GM21825 (cell line): Measurements from ENCODE around the gene RO60.

Experiments used
- ATAC-seq: cut with Tn5 transposase; IDR thresholded peaks from one replicate; pipeline ENCODE4 v1.9.1; 2021; ENCODE audit warnings: mild to moderate bottlenecking, moderate library complexity; ENCODE audit not compliant: unreplicated experiment

The RO60 gene

DNA sequence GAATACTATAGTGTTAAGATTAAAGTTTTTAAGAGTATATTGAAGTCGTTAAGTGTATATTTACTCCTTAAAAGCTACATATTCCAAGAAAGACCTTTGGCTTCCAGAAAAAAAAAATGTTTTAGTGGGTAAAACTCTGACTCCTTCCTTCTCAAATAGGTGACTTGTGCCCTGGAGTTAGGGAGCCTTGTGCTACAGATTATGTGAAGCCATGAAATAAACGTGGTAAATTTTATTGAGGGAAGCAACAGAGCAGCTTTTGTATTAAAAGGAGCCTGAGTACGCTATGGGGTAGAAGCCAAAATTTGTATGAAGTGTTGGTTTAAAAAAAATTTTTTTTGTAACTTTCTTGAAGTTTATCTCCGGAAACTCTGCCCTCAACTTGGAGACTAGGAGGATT lies 994 bp downstream of the RO60 start:
- no peak for ATAC-seq

DNA sequence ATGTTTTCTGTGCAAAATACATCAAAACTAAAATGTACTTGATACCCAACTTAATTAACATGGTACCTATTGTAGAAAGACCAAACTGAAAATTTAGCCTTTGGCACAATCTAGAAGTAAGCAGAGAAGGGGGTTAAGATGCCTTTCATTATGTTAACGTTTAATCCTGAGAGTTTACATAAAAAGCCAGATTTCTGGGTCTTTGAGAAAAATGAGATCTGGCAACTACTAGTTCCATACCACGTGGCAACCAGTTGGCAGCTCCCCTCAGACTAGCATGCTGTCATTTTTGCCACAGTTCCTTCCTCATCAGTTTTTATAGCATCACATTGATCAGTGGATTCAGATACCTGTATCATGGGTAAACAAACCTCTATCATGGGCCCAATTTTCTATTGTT lies 1.5 kb downstream of the RO60 start:
- ATAC-seq: no peak

DNA sequence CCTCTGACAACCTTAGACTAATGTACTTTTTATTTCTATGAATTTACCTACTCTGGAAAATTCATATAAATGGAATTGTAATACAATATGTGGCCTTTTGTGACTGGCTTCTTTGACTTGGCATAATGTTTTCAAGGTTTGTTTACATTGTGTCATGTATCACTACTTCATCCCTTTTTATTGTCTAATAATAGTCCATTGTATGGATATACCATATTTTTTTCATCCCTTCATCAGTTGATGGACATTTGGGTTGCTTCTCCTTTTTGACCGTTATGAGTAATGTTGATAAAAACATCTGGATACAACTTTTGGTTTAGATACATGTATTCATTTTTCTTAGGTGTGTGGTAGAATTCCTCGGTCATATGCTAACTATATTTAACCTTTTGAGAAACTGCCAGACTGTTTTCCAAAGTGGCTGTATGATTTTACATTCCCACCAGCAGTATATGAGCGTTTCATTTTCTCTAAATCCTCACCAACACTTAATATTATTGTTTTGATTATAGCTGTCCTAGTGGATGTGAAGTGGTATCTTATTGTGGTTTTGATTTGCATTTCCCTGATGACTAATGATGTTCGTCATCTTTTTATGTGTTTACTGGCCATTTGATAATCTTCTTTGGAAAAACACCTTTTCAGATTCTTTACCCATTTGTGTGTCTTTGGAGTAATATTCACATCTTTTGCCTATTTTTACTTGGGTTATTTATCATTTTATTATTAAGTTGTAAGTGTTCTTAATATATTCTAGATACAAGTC lies 3.5 kb downstream of the RO60 start:
- no peak for ATAC-seq

DNA sequence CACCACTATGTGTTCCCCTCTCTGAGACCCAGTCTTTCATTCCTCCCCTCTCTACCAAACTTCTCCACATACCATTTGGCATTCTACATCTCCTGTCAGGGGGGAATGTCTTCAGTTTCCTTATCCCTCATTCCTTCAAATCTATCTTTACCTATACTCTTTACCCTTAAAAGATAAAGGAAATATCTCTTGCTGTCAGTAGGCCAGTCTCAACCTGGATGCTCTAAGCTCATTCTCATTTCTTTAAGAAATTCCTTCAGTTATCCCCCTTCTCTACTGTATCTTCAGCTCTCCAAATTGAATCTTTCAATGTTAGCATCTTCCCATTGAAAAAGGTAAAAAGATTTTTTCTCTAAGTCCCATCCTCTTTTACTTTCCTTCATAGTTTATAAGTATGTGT lies 6.5 kb downstream of the RO60 start:
- no peak for ATAC-seq

DNA sequence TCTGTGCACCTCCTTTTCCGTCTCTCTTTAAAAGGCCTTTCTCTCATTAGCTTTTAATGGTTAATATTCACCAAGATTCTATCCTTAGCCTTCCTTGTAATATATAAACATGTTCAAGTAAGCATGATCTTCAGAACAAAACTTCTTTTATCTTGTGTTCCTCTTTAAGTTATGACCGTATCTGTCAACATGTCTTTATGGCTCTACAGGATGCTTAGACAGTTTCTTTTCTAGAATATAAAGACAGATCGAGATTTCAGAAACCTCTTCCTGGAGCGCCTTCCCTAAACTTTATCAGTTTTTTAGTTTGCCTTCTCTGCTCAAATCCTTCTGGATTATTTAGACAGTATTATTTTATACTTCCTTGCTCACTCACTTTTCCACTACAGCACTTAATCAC lies 7.2 kb downstream of the RO60 start:
- ATAC-seq: no peak

DNA sequence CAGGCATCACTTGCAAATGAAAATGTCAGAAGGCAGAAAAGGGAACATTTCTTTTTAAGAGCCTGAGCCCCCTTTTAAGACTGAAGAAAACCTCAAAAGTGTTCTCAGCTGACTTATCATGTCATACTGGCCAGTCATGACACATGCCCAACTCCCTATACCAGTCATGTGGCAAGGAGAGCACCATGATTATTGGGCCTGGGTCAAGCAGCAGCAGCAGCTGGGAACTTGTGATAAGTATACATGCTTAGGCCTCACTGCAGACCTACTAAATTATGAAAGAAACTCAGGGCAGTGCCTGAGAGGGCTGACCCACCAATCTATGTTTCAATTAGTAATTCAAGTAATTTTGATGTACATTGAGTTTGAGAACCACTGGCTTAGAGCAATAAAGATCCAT lies 8.6 kb downstream of the RO60 start:
- ATAC-seq: no peak

DNA sequence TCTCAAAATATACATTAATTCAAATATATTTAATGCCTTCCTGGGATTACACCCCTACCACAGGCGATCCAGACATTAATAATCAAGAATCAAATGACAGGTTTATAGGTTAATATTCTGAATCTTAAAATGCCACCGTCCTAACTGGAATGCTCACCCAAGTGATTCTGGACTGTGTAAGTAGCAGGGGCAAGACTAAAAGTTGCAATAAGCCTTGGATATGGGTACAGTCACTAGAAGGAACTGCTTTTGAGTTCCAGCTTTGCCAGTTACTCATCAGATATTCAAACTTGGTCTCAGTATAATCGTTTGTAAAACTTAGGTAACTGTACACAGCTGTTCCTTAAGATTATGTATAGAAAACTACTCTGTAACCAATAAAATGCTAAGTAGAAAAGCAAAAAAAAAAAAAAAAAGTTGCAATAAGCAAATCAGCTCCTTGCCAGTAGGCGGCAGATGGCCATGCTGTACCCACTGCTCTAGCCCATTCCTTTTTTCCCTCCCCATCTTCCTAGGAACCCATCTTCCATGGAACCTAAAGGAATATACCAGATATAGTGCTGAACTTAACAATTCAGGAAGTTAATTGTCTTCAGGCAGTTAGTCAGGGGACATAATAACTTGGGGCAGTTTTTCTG lies 10.5 kb downstream of the RO60 start:
- no peak for ATAC-seq

DNA sequence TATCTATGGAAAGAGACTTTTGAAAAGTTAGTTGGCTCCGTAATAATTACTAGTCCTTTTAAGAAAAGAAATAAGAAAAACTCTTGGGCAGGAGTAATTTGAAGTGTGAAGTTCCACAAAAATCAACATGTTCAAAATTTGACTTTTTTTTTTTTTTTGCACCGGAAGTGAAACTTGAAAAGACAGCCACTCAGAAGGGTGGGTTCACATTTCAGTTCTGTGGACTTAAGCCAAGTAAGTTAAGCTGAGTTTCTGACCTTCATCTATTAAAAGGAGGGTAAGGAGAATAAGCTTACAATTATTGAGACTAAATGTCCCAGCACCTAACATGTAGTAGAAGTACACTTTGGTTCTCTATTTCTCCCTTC lies 11.0 kb downstream of the RO60 start:
- ATAC-seq: peak; percentile 38

DNA sequence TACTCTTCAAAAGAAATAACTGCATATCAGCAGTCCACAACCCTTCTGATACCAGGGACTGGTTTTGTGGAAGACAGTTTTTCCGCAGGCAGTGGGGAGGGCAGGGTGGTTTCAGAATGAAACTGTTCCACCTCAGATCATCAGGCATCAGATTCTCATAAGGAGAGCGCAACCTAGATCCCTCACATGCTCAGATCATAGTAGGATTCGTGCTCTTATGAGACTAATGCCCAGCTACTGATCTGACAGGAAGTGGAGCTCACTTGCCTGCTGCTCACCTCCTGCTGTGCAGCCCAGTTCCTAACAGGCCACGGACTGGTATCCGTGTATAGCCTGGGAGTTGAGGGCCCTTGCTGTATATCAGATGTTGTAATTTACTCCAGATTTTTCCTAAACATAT lies 11.5 kb downstream of the RO60 start:
- ATAC-seq: peak; percentile 51

DNA sequence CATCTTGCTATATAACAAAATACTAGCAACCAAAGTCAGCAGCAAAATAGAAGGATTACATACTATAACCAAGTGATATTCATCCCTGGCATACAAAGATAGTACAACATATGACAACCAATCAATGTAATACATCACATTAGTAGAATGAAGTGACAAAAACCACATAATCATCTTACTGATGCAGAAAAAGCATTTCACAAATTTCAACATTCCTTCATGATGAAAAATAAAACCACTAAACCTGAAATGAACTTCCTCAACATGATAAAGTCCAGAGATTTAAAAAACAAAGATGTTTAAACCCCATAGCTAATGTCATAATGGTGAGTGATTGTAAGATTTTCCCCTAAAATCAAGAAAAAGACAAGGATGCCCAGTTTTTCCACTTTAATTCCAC lies 18.6 kb downstream of the RO60 start:
- ATAC-seq: no peak

DNA sequence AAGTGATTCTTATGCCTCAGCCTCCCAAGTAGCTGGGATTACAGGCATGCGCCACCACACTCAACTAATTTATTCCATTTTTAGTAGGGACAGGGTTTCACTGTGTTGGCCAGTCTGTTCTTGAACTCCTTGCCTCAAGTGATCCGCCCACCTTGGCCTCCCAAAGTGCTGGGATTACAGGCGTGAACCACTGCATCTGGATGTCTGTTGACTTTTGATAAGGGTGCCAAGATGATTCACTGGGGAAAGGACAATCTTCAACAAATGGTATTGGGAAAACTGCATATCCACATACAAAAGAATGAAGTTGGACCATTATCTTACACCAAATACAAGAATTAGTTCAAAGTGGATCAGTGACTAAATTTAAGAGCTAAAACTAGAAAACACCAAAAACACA lies 19.8 kb downstream of the RO60 start:
- ATAC-seq: no peak

DNA sequence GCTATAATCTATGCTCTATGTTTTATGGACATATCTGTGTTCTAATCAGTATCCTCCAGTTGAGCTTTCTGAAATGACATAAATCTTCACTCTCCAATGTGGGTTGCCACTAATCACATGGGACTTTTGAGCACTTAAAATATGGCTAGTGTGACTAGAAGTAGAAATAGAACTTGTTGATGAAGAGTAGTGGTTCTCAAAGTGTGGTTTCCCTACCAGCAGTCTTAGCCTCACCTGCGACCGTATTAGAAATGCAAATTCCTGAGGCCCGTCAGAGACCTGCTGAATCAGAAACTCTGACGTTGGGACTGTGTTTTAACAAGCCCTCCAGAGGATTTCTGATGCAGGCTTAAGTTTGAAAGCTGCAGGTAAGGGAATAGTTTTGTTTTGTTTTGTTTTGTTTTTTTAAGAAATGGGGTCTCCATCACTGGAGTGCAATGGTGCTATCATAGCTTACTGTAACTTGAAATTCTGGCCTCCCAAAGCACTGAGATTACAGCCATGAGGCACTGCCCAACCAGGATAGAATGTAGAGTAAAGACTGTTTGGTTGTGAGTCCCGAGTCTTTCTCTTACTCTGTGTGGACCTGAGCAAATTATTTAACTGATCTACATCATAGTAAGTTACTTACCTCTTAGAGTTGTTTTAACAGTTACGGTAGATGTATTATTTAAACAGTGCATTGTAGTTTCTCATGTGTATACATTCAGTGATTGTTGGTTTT lies 24.1 kb downstream of the RO60 start:
- peak; percentile 94 for ATAC-seq

DNA sequence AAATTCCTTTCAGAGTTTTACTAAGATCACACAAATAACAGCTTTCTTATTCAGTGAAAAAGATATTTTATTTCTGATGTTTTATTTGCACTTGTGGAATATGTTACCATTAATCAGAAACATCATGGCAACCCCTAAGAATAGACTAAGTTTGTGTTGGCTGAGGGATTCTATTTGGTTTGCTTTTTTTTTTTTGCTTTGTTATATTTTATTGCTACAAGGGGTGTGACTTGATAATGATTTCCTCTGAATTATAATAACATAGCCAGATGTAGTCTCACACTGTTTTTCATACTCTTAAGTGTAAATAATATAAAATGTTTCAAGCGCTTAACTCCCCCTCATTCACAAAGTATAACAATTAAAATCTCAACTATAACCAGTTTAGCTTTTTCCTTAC lies 25.9 kb downstream of the RO60 start:
- no peak for ATAC-seq

DNA sequence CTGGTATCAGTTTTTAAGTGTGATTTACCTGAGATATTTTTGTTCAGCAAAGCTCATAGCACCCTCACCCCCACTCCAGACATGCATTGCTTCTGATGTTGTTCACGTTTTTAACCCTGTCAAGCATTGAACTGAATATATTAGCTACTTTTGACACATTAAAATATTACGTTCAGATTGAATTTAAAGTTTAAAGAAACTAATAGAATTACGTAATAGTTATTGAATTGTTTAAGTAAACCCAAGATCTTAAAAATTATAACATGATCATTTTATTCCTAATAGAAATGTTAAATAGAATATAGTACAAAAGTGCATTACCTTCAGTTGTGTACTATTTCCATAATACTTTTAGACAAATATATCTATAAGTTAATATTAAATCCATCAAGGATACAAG lies 26.9 kb downstream of the RO60 start:
- no peak for ATAC-seq

DNA sequence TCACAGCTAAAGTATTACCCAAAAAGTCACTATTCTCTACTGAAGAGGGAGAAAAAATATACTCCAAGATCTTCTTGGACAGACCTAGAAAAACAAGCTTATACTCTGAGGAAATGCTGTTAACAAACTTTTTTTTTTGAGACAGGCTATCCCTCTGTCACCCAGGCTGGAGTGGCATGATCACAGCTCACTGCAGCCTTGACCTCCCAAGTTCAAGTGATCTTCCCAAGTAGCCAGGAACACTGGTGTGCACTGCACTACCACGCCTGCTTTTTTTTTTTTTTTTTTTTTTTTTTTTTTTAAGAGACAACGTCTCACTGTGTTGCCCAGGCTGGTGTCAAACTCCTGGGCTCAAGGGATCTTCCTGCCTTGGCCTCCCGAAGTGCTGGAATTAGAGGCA lies 28.5 kb downstream of the RO60 start:
- no peak for ATAC-seq

DNA sequence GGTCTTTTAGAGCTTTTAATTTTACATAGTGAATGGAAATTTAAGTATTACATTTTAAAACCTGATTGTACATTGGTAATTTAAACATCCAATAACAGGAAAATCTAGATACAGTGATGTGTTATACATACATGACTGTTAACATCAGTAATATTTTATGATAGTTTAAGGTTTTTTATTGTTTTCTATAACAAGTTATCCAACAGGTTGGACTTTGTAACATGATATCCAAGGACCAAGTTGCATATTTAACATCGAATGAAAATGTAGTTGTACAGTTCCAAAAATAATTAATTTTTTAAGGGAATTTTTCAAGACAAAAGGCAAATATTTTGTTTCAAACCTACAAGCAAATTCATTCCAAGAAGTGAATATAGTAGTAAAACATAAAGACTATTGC lies 31.5 kb downstream of the RO60 start:
- no peak for ATAC-seq

DNA sequence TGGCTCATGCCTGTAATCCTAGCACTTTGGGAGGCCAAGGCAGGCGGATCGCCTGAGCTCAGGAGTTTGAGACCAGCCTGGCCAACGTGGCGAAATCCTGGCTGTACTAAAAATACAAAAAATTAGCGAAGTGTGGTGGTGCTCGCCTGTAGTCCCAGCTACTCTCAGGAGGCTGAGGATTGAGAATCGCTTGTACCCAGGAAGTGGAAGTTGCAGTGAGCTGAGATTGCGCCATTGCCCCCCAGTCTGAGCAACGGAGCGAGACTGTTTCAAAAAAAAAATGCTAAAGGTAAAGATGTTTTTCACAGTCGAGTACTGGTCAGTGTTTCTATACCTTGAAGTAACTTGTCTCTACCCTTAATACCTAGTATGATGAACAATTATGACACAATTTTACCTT lies 34.7 kb downstream of the RO60 start:
- ATAC-seq: no peak

DNA sequence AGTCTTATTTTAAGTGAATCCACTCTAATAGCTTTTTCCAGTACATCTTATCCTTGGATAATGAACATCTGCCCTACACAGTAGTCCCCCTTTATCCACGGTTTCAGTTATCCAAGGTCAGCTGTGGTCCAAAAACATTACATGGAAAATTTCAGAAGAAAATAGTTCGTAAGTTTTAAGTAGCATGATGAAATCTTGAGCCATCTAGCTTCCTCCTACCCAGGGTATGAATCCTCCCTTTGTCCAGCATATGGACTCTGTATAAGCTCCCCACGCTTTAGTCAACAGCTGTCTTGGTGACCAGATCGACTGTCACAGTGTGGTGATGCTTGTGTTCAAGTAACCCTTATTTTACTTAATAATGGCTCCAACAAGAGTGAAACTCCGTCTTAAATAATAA lies 43.2 kb downstream of the RO60 start:
- ATAC-seq: no peak

DNA sequence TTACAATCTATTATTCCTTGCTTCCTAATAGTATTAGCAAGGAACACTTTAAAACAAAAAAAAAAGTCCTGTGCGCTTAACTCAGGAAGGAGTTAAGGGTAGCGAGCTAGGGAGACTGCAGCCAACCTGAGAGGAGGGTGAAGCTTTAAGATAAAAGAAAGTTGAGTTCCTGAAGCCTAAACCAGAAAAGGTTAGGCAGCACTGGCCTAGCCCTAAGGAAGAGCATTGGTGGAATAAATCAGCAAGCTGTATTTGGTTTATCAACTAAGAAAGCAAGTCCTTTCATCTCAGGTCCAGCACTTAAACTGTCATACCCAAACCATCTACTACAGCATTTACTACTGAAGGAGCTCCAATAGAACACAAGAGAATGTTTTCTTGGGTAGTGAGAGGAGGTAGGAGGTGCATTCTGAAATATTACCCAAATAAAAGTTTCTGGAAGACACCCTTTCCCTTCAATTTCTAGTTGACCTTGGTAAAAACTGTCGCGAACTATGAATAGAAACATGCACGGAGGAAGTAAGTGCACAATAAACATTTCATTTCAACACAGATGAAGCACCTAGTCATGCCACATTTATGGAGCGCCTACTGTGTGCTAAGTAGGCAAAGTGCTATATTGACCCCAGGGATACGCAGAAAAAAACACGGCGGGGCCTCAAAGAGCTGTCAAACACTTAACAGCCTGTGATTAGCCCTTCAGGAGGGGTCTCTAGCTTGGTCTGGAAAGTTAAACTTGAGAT lies 44.5 kb downstream of the RO60 start:
- ATAC-seq: no peak

DNA sequence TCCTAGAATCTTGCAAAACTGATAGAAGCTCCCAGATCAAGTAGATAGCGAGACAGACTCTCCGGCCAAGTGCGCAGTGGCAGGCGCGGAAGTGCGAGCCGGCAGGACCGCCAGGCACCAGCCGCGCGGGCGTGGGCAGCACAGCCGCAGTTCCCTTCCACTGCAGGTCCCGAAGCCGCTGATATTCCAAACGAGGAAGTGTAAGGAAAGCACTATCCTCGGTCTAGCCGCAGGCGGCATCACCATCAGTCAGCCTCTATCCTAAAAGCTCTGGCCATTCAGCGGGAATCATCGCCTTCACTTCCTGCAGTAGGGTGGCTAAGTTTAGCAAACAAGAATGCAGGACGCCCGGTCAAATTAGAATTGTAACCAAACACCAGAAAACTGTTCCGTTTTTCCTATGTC lies 45.1 kb downstream of the RO60 start:
- peak; percentile 43 for ATAC-seq
